GM21367 (cell line): ENCODE measurements around the gene RPP30.
A peak's percentile ranks its signal among the peaks of the same experiment; 100 is the strongest.

Source experiments
- ATAC-seq: cut with Tn5 transposase; IDR thresholded peaks from one replicate; pipeline ENCODE4 v1.9.1; 2021; ENCODE audit not compliant: unreplicated experiment

RPP30 gene

DNA sequence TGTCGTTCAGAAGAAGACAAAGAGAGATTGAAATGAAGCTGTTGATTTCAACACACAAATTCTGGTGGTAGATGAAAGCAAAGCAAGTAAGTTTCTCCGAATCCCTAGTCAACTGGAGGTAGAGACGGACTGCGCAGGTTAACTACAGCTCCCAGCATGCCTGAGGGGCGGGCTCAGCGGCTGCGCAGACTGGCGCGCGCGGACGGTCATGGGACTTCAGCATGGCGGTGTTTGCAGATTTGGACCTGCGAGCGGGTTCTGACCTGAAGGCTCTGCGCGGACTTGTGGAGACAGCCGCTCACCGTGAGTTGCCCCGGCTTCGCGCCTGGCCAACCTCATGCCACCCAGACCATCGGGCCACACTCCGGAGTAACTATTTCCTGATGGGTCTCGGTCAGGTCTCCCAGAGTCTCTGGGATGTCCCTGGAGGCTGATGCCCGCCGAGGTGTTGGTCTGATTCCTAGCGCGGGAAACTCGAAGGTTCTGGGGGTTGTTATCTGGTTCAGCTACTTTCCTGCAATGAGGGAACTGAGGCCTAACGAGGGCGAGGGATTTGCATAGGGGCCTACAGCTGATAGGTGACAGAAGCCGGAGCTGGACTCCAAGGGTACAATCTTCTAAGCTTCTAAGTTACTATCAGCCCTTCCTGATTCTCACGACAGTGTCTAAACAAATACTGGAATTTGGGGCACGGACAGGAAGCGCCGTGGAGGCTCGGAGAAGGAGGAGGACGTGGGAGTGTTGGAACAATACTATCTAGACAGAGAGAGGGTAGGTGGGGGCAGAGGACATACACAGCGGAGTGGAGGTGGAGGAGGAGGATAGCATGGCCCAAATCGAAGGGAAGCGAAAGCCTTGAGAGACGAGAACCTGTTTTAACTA, at the start of gene RPP30:
Gene RPP30, plus strand, starts transcription at position 209 of the 882 bp plus-strand sequence. Its CDS starts 13 bp downstream, at position 222.
- peak; percentile 95 for ATAC-seq

DNA sequence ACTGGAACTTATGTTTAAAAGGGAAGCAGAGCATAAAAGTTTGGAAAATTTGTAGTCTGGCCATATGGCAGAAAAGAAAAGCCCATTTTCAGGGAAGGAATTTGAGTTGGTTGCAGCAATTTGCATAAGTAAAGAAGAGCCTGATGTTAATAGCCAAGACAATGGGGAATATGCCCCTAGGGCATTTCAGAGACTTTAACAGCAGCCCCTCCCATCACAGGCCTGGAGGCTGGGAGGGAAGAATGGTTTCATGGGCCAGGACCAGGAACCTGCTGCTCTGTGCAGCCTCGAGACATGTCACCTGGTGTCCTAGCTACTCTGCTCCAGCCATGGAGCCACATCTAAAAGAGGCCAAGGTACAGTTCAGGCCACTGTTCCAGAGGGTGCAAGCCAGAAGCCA, 49.3 kb upstream of the RPP30 start:
- ATAC-seq = no peak

DNA sequence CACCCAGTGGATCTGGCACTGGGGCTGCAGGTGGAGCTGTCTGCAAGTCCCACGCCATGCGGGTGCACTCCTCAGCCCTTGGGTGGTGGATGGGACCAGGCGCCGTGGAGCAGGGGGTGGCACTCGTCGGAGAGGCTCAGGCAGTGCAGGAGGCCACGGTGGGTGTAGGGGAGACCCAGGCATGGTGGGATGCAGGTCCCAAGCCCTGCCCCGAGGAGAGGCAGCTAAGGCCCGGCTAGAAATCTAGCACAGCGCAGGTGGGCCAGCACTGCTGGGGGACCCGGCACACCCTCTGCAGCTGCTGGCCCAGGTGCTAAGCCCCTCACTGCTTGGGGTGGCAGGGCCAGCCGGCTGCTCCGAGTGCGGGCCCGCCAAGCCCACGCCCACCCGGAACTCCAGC, 39.7 kb upstream of the RPP30 start:
- no peak for ATAC-seq

DNA sequence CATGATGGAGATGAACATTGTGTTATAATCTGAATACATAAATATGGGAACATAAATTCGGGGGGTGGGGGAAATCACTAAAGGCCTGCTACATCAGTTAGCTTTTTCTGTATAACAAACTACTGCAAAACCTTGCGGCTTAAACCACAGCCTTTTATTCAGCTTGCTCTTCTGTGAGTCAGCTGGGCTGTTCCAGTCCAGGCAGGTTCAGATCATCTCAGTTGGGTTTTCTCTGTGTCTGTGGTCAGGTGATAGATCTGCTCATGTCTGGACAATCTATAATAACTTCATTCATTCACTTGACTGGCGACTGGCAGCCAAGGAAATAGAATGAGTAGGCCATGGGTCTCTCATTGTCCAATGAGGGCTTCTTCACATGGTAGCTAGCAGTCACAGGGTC, 37.4 kb upstream of the RPP30 start:
- ATAC-seq = no peak

DNA sequence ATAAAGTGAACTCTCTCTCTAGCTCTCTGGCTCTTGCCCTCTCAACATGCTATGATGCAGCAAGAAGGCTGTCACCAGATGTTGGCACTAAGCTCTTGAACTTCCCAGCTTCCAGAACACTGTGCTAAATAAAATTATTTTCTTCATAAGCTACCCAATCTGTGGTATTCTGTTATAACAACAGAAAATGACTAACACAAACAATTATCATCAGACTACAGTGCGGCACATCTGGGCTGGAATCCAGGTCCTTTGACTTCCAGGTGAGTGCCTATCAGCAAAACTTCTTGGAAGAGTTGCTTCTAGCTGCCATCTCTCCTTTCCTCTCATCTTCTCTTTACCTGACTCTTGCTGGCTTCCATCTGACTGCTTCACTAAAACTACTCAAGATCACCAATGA, 34.3 kb upstream of the RPP30 start:
- no peak for ATAC-seq

DNA sequence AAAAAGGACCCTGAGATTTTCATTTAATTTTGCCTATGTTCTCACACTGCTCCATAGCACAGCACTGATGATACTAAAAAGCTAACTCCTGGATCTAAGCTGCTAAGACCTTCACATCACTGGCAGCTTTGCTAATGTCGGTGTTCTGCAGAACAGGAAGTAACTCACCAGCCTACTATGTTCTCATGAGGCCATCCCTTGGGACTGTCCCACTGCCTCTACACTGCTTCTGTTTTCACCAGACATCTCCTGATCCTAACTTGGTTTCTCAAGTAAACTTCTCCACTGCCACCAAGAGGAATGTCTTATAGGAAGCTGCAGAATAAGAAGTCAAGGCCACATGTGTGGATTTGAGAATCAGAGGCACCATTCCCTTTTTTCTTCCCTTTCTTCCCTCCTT, 29.0 kb upstream of the RPP30 start:
- ATAC-seq = no peak

DNA sequence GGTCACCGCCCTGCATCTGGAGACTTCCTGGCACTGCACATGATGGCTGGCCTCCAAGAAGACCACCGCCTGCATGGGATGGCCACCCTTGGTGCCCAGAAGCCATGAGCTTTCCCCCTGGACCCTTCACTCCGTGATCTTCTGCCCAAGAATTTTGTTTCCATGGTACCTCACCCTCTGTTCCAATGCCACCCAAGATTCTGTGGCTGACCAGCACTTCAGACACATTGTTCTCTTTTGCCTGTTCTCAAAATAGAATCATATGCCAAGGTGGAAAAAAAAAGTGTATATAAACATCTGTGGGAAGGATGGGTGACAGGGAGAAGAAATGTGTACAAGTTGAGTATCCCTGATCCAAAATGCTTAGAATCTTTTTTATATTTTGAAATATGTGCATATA, 26.0 kb upstream of the RPP30 start:
- ATAC-seq = no peak

DNA sequence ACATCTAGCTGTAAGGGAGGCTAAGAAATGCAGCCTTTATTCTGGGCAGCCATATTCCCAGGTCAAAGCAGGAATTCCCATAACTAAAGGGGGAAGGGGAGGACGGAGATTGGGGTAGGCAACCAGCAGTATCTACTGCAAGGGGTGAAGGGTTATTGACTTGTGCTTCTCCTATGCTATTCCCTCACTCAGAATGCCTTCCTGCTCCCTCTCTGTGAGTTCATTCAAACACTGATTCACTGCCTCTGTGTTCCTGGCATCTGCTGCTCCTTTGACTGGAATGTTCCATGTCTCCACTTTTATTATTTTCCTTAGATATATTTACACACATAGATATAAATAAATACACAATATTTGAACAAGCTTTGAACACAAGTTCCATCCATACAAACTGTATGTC, 25.0 kb upstream of the RPP30 start:
- no peak for ATAC-seq

DNA sequence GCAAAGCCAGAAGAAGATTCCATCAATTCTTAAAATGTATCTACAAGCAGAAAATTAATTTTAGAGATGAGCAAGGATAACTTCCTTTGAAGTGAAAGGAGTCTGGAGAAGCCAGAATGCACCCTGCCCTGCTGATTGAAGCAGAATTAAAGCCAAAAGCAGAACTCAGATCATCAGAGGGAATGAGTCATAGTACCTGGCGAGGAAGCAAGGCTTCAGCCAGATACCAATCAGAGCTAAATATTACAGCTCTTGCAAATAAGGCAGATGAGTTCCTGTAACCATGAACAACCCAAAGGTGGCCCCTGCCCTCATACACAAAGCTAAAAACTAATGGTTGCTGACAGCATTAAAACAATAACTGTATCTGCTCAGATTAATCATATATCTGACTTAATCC, 24.3 kb upstream of the RPP30 start:
- ATAC-seq = no peak

DNA sequence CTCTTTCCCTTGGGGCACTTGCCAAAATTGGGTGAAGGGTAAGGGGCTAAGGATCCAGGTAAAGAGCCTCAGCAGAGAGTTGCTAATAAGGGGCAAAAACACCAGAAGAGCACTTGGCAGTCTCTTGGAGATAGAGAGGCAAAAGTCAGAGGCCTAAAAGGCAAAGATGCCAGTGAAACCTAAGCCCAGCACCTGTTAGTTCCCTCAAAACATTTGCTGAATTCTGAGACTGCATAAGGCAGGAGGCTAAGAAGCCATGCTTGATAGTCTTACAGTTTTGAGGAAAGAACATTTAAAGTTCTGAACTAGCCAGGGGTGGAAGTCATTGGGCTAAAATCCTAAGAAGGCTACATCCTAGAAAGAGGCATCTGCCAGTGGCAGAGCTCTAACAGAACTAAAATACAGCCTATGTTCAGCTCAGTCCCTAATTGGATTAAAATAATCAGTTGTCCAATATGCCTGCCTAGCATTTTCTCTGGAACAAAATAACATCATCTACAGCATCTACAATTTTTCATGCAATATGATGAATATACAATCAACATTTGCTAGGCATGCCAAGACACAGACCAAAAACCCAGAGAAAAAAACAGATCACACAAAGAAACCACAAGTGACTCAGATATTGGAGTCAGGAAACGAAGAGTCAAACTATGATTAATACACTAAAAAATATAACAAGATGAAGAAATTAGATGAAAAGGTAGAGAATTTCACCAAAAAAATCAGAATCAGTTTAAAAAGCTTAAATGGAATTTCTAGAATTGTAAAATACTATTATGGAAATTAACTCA, 21.6 kb upstream of the RPP30 start:
- ATAC-seq = no peak

DNA sequence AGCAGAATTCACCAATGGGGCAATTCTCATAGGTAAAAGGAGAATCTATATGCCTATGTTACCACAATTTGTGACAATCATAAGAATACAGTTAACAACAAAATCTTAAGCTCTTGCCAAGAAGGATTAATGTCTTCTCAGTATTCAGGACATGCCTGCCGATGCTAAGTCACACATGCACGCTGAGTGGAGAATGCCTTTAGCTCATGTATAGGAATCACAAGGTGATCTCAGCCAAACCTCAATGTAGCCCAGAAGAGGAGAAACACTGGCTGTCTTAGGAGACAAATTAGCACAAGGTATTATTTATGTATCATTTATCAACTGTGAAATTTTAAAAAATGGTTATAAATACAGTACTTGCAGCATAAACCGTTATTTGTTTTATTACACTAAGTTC, 16.6 kb upstream of the RPP30 start:
- ATAC-seq = no peak

DNA sequence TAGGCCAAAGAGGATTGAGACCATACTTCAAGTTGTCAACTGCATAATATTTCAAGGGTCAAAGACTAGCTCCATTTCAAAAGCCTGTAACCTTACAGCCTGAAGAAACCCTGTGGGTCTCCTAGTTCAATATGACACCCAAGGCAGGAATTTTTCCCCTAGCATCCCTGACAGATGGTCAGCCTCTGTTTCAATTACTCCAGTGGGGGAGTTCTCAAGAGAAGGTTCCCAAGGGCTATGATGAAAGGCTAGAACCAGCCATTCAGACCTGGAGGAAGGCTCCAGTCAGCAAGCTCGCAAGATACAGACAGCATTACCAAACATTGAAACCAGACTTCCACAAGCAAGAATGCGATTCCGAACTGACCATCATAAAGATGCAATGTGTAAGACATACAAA, 15.5 kb upstream of the RPP30 start:
- ATAC-seq = no peak

DNA sequence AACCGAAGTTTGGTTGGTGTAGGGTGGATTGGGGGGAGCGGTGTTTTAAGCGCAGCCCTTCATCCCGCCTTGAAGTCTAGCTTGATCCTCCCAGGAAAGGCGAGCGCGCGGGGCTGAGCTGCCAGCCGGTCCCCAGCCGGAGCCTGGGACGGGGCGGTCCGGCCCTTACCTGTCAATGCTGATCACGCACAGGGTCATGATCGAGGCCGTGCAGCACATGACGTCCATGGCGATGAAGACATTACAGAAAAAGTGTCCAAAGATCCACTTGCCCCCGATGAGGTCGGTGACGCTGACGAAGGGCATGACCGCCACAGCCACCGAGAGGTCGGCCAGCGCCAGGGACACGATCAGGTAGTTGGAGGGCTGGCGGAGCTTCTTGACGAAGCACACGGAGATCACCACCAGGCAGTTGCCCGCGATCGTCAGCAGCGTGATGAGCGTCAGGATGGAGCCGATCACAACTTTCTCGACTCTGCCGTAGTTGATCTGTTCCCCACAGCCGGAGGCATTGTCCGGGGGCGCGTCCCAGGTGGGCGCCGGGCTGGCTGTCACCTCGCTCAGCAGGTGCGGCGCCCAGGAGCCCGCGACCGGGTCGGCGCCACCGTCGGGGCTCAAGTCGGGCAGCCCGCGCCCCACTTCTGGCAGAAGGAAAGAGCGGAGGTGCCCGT, 14.7 kb upstream of the RPP30 start:
- peak; percentile 12 for ATAC-seq

DNA sequence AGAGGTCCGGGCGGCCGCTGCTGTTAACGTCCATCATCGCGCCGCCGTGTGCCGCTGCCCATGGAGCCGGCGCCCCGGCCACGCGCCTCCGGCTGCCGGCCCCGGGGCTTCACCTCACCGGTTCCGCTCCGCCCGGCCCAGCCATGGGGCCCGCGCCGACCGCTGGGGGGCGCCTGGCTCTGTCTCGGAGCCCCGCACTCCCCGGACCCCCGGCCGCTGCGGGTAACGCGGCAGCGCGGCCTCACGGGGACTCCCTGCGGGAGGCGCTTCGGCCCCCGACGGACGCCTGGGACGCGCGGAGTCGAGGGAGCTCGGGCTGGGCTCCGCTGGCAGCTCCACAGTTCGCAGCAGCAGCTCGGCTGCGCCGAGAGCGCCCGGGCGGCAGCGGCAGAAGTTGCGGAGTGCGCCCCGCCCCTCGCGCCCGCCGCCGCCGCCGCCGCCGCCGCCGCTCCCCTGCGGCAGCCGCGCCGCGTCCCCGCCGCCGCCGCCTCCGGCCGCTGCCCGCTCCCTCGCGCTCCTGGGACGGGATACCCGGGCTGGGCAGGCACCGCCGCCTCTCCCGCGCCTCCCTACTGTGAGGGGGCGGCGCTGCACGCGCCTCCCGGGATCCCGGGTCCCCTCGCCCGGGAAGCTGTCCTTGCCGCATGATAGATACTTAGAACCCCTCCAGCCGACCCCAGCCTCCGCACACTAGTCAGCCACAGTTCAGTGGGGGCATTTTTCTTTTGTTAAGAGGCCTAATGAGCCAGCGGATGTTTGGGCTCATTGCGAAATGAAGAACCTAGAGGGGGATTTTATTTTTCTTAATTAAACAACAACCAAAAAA, 13.9 kb upstream of the RPP30 start, which contains the start of gene HTR7:
Gene HTR7, minus strand, starts transcription at position 405 of the 826 bp plus-strand sequence. Its CDS starts 368 bp downstream, at position 37.
- peak; percentile 54 for ATAC-seq

DNA sequence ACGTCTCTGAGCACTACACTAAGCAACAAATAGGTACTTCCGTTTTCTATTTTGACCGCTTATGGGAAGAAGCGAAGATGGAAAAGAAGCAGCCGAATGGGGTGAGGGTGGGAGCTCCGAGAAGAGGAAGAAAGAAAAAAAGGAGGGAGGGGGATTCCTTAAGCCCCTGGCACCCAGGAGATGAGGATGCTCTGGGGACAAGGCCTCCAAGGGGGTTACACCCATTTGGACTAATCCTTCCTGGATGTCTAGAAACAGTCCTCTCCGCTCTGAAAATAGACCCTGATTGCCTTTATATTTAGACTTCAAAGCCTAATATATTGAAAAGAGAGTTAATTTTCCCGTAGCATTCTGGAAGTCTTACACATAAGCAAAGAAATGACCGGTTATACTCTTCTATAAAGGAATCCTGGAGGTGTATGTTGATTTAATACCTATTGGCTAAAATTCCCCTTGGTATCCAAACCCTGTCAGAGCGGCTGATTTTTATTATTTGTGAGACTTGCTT, 13.3 kb upstream of the RPP30 start:
- no peak for ATAC-seq

DNA sequence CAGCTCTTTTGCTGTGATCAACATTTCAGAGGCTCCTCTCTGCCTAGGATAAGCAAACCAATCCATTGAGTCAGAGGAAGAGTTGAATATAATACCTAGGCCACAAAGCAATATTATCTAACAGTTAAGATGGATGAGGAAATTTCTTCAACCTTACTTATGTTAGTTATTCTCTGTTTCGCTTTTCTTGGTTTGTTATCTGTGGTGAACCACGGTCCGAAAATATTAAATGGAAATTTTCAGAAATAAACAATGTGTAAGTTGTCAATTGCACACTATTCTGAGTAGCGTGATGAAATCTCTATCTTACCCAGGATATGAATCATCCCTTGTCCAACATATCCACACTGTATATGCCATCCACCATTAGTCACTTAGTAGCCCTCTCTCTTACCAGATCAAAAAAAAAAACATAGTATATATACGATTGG, 12.4 kb upstream of the RPP30 start:
- ATAC-seq = no peak

DNA sequence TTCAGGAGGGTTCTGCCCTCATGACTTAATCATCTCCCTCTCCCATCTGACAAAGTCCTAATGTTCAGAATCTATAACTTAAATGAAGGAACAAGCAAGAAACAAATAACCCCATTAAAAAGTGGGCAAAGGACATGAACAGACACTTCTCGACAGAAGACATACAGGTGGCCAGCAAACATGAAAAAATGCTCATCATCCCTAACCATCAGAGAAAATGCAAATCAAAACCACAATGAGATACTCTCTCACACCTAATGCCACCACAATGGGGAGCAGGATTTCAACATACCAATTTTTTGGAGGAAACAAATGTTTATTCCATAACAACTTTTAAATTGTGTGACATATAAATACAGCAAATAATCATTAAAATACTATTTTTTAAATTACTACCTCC, 11.0 kb upstream of the RPP30 start:
- no peak for ATAC-seq

DNA sequence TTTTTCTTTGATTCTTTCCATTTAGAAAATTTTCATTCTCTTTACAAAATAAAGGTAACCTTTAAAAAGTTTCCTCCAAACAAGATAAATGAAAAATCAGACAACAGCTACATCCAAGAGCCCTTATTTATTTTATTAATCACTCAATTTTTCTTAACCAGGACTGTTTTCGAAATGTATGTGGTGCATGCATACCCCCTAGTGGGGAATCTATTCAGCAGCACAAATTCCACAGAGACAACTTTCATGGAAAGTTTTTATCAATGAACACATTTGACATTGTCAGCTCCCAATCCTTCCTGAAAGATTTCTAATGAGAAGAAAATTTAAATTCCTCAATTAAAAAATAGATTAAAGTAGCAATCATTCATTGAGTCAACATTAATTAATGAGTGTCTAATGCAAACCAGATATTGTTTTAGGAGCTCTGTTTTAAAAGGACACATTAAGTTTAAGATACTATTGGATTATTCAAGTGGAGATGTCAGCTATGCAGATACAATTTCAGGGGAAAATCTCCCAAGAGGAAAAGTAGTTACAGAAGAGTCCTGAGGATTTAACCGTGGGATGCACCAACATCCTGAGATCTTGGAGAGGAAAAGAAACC, 8.8 kb upstream of the RPP30 start:
- no peak for ATAC-seq

DNA sequence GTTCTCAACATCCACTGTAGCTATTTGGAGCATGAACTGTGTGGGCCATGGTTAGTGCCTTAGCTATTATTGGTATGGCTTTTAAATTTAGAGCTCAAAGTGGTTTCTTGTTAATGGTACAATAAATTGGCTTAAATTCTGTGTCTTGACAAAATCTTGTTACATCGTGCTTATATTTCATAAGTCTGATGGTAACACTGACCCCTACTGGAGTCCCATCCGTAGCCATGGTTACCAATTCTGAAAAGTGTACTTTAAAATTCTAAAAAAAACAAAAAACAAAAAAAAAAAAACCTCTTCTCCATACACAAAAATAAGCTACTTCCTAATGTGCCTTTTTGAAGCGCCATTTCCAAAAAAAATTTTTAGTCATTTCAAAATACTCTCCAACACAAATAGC, 6.4 kb upstream of the RPP30 start:
- ATAC-seq = no peak

DNA sequence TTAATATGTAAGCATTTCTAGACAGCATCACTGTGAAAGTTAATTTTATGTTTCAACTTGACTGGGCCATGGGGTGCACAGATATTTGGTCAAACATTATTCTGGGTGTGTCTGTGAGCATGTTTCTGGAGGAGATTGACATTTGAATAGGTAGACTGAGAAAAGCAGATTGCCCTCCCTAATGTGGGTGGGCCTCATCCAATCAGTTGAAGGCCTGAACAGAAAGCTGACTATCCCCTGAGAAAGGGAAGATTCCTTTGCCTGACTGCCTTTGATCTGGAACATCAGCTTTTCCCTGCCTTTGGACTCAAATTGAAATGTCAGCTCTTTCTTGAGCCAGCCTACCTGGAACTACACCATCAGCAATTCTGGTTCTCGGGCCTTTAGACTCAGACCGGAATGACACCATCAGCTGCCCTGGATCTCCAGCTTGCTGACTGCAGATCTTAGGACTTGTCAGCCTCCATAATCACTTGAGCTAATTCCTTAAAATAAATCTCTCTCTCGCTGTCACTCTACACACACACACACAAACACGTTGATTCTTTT, 5.7 kb upstream of the RPP30 start:
- ATAC-seq = no peak
